T-cell (primary cell): ENCODE measurements around the gene IL16. TPM values are rescaled to one million over a fixed set of nuclear protein-coding genes. Genes with fewer than 3 reads are reported as not detected.

ENCODE experiments used
- ATAC-seq, 4 experiments: fragments of 200-7000 bp in 3 of 4; fragments of 150-1000 bp in 1 of 4; cut with Tn5 transposase; replicated peaks in 1 of 4; 1 replicate in 3 of 4; 2 replicates in 1 of 4; pipeline ENCODE4 v1.10.0; 2021; ENCODE audit warnings: moderate library complexity in 3 of 4, mild to moderate bottlenecking in 2 of 4, moderate number of reproducible peaks in 1 of 4
- CTCF ChIA-PET, 2 donors: fragments of 300-600 bp; sonication (Branson Sonifier 250); formaldehyde crosslinking; loops; one replicate each; lab custom pipeline; 2022; ENCODE audit warnings: antibody characterized with exemption in 2 of 2; lab: Charles Lee
- POLR2A ChIA-PET, 2 donors: fragments of 300-600 bp; sonication (Branson Sonifier 250); formaldehyde crosslinking; loops; one replicate each; lab custom pipeline; 2022; ENCODE audit warnings: antibody characterized with exemption in 2 of 2; lab: Charles Lee
- DNase-seq, 35 experiments: peaks; one replicate each; pipeline versions ENCODE4 v3.0.0 to v3.0.0-alpha.2; 2013 to 2023
- H3K27ac ChIP-seq: one replicate; pipeline ENCODE4 v1.5.1; 2013; ENCODE audit warnings: low read length
- H3K27me3 ChIP-seq, 2 experiments: replicated peaks in 1 of 2; 1 replicate in 1 of 2; 2 replicates in 1 of 2; pipeline versions ENCODE4 v1.6.1 to v1.7.0; 2013; ENCODE audit warnings: low read length in 1 of 2, mixed read lengths in 1 of 2; ENCODE audit not compliant: control insufficient read depth in 2 of 2, insufficient read depth in 2 of 2; ENCODE audit errors: extremely low read depth in 1 of 2
- H3K36me3 ChIP-seq, 2 donors: 1 replicate in 1 of 2; 2 replicates in 1 of 2; pipeline versions ENCODE4 v1.6.1 to v1.7.0; 2013; ENCODE audit warnings: low read length in 1 of 2; ENCODE audit not compliant: control insufficient read depth in 2 of 2, insufficient read depth in 1 of 2; ENCODE audit errors: extremely low read depth in 1 of 2
- H3K4me1 ChIP-seq, 2 experiments: 1 replicate in 1 of 2; 2 replicates in 1 of 2; pipeline versions ENCODE4 v1.6.1 to v1.7.0; 2013; ENCODE audit warnings: low read length in 2 of 2, mixed read lengths in 1 of 2; ENCODE audit not compliant: insufficient read depth in 2 of 2, control insufficient read depth in 1 of 2; ENCODE audit errors: extremely low read depth in 1 of 2
- H3K4me3 ChIP-seq, 2 donors: 1 replicate in 1 of 2; 2 replicates in 1 of 2; pipeline versions ENCODE4 v1.5.1 to v1.7.0; 2013; ENCODE audit warnings: mild to moderate bottlenecking in 2 of 2, low read length in 1 of 2, moderate library complexity in 1 of 2; ENCODE audit not compliant: control insufficient read depth in 1 of 2; ENCODE audit errors: extremely low read depth in 1 of 2
- H3K9me3 ChIP-seq: 2 replicates; pipeline ENCODE4 v1.7.0; 2013
- H3K27ac Mint-ChIP-seq, 2 donors: one replicate each; pipeline ENCODE4 v1.8.0; 2020 to 2021; ENCODE audit warnings: mild to moderate bottlenecking in 2 of 2, mixed read lengths in 2 of 2
- H3K27me3 Mint-ChIP-seq, 2 donors: one replicate each; pipeline ENCODE4 v1.8.0; 2021 to 2022; ENCODE audit warnings: mixed read lengths in 2 of 2
- H3K36me3 Mint-ChIP-seq: one replicate; pipeline ENCODE4 v1.8.0; 2021; ENCODE audit warnings: mixed read lengths
- H3K4me1 Mint-ChIP-seq, 3 donors: one replicate each; pipeline ENCODE4 v1.8.0; 2020 to 2022; ENCODE audit warnings: mixed read lengths in 3 of 3, mild to moderate bottlenecking in 1 of 3
- H3K4me3 Mint-ChIP-seq, 3 donors: one replicate each; pipeline ENCODE4 v1.8.0; 2020 to 2022; ENCODE audit warnings: mild to moderate bottlenecking in 3 of 3, mixed read lengths in 3 of 3, moderate library complexity in 3 of 3
- H3K9me3 Mint-ChIP-seq, 3 donors: one replicate each; pipeline ENCODE4 v1.8.0; 2020 to 2022; ENCODE audit warnings: mixed read lengths in 3 of 3
- WGBS: methylation state at CpG from one replicate; pipeline ENCODE4 v1.1.5; 2013; ENCODE audit warnings: missing lambda C conversion rate; ENCODE audit not compliant: insufficient coverage; 5-methylcytosine and 5-hydroxymethylcytosine counted together
- total RNA-seq, 35 experiments: library from RNA in 6 of 35; stranded (reverse) in 6 of 35; fragments of 120-200 nt in 1 of 35; gene quantifications; one replicate each; pipeline versions ENCODE4 v1.2.1 to v1.2.4 and lab custom pipeline; 2013 to 2026

Gene IL16
- total RNA-seq, 5 donors from 2014 or later (not counting 1 experiment from before 2014, with no cell fraction given), result 143 to 319 (median 299) TPM

GRCh38 chr15:81280696-81281455, 84.2 kb downstream of the IL16 start:
- peaks cover 43 to 61% of the 10 kb centered on the region in 2 experiments for H3K4me1 ChIP-seq

GRCh38 chr15:81281456-81281735, 84.7 kb downstream of the IL16 start:
- CTCF ChIA-PET, result interaction anchor here in 1 of 2 donors (1.8 kb wide), 1 partner anchor 9 kb away, joined by 7 read pairs; no protein-coding TSS in a partner anchor
- Histone ChIP-seq H3K36me3 (no peaks in the 10 kb centered on the region), H3K9me3 (no peaks in the 10 kb centered on the region), H3K27me3 (no peaks in the 10 kb centered on the region), H3K27ac (no peak overlapping the region), H3K4me1 (peaks cover 45 to 61% of the 10 kb centered on the region in 2 experiments), H3K4me3 (no peak overlapping the region)
- WGBS, result 87% methylated on average over 3 of the region's 3 CpGs
- Mint-ChIP-seq H3K4me3 (peak overlapping the region in 1 of 3 donors; percentile 57), H3K4me1 (peaks cover 75 to 77% (median 76%) of the 10 kb centered on the region in 3 donors), H3K9me3 (peaks cover 3 to 7% (median 7%) of the 10 kb centered on the region in 3 donors), H3K27me3 (no peaks in the 10 kb centered on the region), H3K27ac (peak overlapping the region; percentile 4 to 83), H3K36me3 (peaks cover 6% of the 10 kb centered on the region)
- ATAC-seq (peak in 1 of 4 experiments; percentile 28), DNase-seq (no peak)
- POLR2A ChIA-PET, result interaction anchor here in 1 of 2 donors (1.1 kb wide), 1 partner anchor 12 kb away, joined by 4 read pairs; no protein-coding TSS in a partner anchor

More at GRCh38 chr15:81280696-81281455, 84.2 kb downstream of the IL16 start:
- H3K4me1 Mint-ChIP-seq, result peaks cover 75 to 77% (median 76%) of the 10 kb centered on the region in 3 donors
- 70% methylated on average over 6 of the region's 8 CpGs for WGBS
- H3K4me3 Mint-ChIP-seq, result peak overlapping the region in 1 of 3 donors; percentile 57
- POLR2A ChIA-PET, result interaction anchor here in 1 of 2 donors (1.1 kb wide), 1 partner anchor 12 kb away, joined by 4 read pairs; no protein-coding TSS in a partner anchor
- no peaks in the 10 kb centered on the region for H3K27me3 Mint-ChIP-seq
- H3K27me3 ChIP-seq, result no peaks in the 10 kb centered on the region
- no peak overlapping the region for H3K27ac ChIP-seq
- peak overlapping the region in 1 of 2 donors; percentile 3 for H3K4me3 ChIP-seq
- H3K9me3 ChIP-seq, result no peaks in the 10 kb centered on the region
- peaks cover 6% of the 10 kb centered on the region for H3K36me3 Mint-ChIP-seq
- no peak for DNase-seq
- no peaks in the 10 kb centered on the region for H3K36me3 ChIP-seq
- peak in 1 of 4 experiments; percentile 22 for ATAC-seq
- H3K9me3 Mint-ChIP-seq, result peaks cover 3 to 7% (median 7%) of the 10 kb centered on the region in 3 donors
- peak overlapping the region; percentile 55 to 83 for H3K27ac Mint-ChIP-seq
- CTCF ChIA-PET, result interaction anchor here (1.0 to 2.5 kb wide), 4 partner anchors 10 to 119 kb away, joined by 3 to 16 read pairs (median 6); no protein-coding TSS in a partner anchor

GRCh38 chr15:81281766-81282605, 85.3 kb downstream of the IL16 start:
- ATAC-seq (no peak), DNase-seq (no peak)
- Mint-ChIP-seq H3K4me3 (peak overlapping the region in 1 of 3 donors; percentile 57), H3K36me3 (peaks cover 2% of the 10 kb centered on the region), H3K4me1 (peaks cover 76 to 77% (median 77%) of the 10 kb centered on the region in 3 donors), H3K27me3 (no peaks in the 10 kb centered on the region), H3K27ac (peak overlapping the region in 1 of 2 donors; percentile 83), H3K9me3 (peaks cover 2 to 6% (median 2%) of the 10 kb centered on the region in 3 donors)
- Histone ChIP-seq H3K4me1 (peaks cover 44 to 67% of the 10 kb centered on the region in 2 experiments), H3K27ac (no peak overlapping the region), H3K4me3 (no peak overlapping the region), H3K9me3 (no peaks in the 10 kb centered on the region), H3K36me3 (no peaks in the 10 kb centered on the region), H3K27me3 (no peaks in the 10 kb centered on the region)
- over 99% methylated on average over 10 of the region's 12 CpGs for WGBS
- POLR2A ChIA-PET, result interaction anchor here in 1 of 2 donors (1.2 kb wide), 1 partner anchor 27 kb away, joined by 3 read pairs; no protein-coding TSS in a partner anchor
- CTCF ChIA-PET, result interaction anchor here (0.8 to 1.8 kb wide), 2 partner anchors 9 to 26 kb away, joined by 3 to 7 read pairs; no protein-coding TSS in a partner anchor

- DNase-seq (no peak), ATAC-seq (no peak)
- CTCF ChIA-PET, result interaction anchor here (0.8 to 1.8 kb wide), 3 partner anchors 8 to 25 kb away, joined by 3 to 7 read pairs (median 5); no protein-coding TSS in a partner anchor
- no peaks in the 10 kb centered on the region for H3K36me3 ChIP-seq
- no peak overlapping the region for H3K27ac ChIP-seq
- H3K9me3 ChIP-seq, result no peaks in the 10 kb centered on the region
- 99% methylated on average over 15 of the region's 18 CpGs for WGBS
- H3K9me3 Mint-ChIP-seq, result peaks cover 0 to 3% (median 0%) of the 10 kb centered on the region in 3 donors
- H3K27me3 ChIP-seq, result no peaks in the 10 kb centered on the region
- H3K27me3 Mint-ChIP-seq, result no peaks in the 10 kb centered on the region
- no peak overlapping the region for H3K4me3 Mint-ChIP-seq
- no peaks in the 10 kb centered on the region for H3K36me3 Mint-ChIP-seq
- no peak overlapping the region for H3K4me3 ChIP-seq
- POLR2A ChIA-PET, result interaction anchor here in 1 of 2 donors (1.2 kb wide), 1 partner anchor 27 kb away, joined by 3 read pairs; no protein-coding TSS in a partner anchor
- peak overlapping the region in 1 of 2 donors; percentile 30 for H3K27ac Mint-ChIP-seq
- H3K4me1 ChIP-seq, result peaks cover 50 to 73% of the 10 kb centered on the region in 2 experiments
- peaks cover 80 to 82% (median 80%) of the 10 kb centered on the region in 3 donors for H3K4me1 Mint-ChIP-seq
Measured at GRCh38 chr15:81282606-81282895, 85.9 kb downstream of the IL16 start.

- peaks cover 0 to 2% (median 0%) of the 10 kb centered on the region in 3 donors for H3K9me3 Mint-ChIP-seq
- H3K4me3 Mint-ChIP-seq, result no peak overlapping the region
- H3K27me3 Mint-ChIP-seq, result no peaks in the 10 kb centered on the region
- H3K9me3 ChIP-seq, result no peaks in the 10 kb centered on the region
- 100% methylated on average over 5 of the region's 5 CpGs for WGBS
- CTCF ChIA-PET, result interaction anchor here (0.5 to 1.8 kb wide), 4 partner anchors 12 to 1789 kb away, joined by 3 to 5 read pairs (median 4); partner anchors contain the start of gene MEX3B (in 1 of the 2)
- ATAC-seq (no peak), DNase-seq (no peak)
- H3K27me3 ChIP-seq, result no peaks in the 10 kb centered on the region
- no peak overlapping the region for H3K4me3 ChIP-seq
- H3K4me1 ChIP-seq, result peaks cover 53 to 76% of the 10 kb centered on the region in 2 experiments
- no peak overlapping the region for H3K27ac ChIP-seq
- H3K27ac Mint-ChIP-seq, result peak overlapping the region in 1 of 2 donors; percentile 30
- POLR2A ChIA-PET, result interaction anchor here in 1 of 2 donors (0.9 to 1.2 kb wide), 2 partner anchors 26 to 52 kb away, joined by 3 read pairs; no protein-coding TSS in a partner anchor
- no peaks in the 10 kb centered on the region for H3K36me3 ChIP-seq
- peaks cover 82 to 85% (median 82%) of the 10 kb centered on the region in 3 donors for H3K4me1 Mint-ChIP-seq
- no peaks in the 10 kb centered on the region for H3K36me3 Mint-ChIP-seq
Measured at GRCh38 chr15:81282911-81283310, 86.2 kb downstream of the IL16 start.
